DND-41 (cell line): Measurements from ENCODE around the gene RAI1.

Source experiments
- EZH2 ChIP-seq: IDR thresholded peaks from 3 replicates; pipeline ENCODE4 v1.6.1; 2012; ENCODE audit warnings: borderline replicate concordance, low read depth, mild to moderate bottlenecking, moderate library complexity, low read length, inconsistent platforms; ENCODE audit not compliant: severe bottlenecking
- TF ChIP-seq, protein P1 (sequence below): IDR thresholded peaks from 2 replicates; pipeline ENCODE4 v1.5.1; 2012; ENCODE audit warnings: borderline replicate concordance, low read length, moderate library complexity, mild to moderate bottlenecking; ENCODE audit not compliant: poor library complexity, severe bottlenecking; ENCODE audit errors: extremely low read depth

DNA sequence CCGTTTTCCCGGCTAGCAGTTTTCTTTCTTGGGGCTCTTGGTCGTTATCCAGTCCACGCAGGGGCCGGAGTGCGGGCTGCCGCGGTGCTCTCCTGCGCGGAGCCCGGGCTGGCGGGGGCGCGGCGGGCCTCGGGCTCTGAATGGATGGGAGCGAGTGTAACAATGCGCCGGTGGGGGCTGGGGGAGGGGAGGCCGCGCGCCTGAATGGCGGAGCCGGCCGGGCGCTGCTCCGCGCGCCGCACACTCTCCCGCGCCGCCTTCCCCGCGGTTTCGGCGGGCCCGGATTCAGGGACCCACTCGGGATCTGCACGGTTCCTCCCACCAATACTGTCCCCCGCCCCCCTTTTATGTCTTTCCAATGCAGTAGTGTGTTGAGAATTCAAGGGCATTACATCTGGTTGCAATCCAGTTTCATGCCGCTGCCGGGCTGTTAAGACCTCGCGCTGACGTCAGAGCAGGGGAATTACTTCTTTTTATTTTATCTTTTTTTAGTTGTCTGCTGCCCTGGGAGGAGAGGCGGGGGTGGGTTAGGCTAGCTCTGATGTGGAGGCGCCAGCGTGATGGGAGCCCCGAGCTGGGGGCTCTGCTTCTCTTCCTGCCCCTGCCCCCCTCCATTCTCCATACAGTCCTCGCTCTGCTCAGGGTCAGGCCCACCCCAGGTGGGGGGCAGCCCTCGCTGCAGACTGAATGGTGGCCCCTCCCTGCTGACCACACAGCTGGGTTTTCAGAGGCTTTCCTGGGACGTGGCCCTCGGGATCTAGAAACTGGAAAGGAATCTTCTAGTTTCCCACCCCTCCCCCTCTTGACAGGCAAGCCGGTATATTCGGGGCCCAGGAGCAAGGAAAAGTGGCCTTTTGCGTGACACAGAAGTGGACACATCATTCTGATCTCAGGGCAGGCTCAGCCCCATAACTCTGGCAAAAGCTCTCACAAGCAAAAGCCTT lies 1.8 kb downstream of the RAI1 start:
- no peak for TF ChIP-seq EZH2
- TF ChIP-seq, protein P1, sequence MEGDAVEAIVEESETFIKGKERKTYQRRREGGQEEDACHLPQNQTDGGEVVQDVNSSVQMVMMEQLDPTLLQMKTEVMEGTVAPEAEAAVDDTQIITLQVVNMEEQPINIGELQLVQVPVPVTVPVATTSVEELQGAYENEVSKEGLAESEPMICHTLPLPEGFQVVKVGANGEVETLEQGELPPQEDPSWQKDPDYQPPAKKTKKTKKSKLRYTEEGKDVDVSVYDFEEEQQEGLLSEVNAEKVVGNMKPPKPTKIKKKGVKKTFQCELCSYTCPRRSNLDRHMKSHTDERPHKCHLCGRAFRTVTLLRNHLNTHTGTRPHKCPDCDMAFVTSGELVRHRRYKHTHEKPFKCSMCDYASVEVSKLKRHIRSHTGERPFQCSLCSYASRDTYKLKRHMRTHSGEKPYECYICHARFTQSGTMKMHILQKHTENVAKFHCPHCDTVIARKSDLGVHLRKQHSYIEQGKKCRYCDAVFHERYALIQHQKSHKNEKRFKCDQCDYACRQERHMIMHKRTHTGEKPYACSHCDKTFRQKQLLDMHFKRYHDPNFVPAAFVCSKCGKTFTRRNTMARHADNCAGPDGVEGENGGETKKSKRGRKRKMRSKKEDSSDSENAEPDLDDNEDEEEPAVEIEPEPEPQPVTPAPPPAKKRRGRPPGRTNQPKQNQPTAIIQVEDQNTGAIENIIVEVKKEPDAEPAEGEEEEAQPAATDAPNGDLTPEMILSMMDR = no peak
